K562 treated with DMSO at 1 percent for 12 hours (cell line): ENCODE data around the gene MARVELD1. TPM values are rescaled to one million over a fixed set of nuclear protein-coding genes. Genes with fewer than 3 reads are reported as not detected.

Experiments used
- total RNA-seq: library from RNA; unstranded; fragments of 300-600 nt; gene quantifications from 2 replicates; pipeline ENCODE4 v1.2.3, GENCODE V29; 2022; ENCODE audit not compliant: insufficient read depth

Gene MARVELD1
- 4.0 and 8.6 TPM in 2 replicates for total RNA-seq

DNA sequence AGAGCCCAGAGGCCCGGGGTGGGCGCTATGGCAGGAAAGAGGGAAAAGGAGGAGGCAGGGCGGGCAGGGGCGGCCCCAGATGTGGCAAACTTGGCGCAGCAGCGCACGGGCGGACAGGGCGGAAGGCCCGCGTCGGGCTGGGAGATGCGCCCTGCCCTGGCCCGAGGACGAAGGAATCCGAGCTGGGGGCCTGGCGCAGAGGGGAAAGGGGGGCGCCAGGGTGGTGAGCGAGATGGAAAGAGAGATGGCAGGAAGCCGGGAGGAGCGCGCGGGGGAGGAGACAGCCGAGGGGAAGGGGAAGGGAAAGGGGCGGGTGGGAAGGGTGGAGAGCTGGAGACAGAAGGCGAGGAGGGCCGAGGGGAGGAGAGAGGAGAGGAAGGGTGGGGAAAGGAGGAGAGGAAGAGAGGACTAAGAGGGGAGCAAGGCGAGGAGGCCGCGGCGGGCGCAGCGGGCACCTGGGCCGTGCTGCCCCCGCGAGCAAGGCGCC lies at the start of gene MARVELD1:
MARVELD1 (plus strand) TSS at position 392 of the 487 bp plus-strand sequence. CDS start 147 bp downstream, outside the sequence.

DNA sequence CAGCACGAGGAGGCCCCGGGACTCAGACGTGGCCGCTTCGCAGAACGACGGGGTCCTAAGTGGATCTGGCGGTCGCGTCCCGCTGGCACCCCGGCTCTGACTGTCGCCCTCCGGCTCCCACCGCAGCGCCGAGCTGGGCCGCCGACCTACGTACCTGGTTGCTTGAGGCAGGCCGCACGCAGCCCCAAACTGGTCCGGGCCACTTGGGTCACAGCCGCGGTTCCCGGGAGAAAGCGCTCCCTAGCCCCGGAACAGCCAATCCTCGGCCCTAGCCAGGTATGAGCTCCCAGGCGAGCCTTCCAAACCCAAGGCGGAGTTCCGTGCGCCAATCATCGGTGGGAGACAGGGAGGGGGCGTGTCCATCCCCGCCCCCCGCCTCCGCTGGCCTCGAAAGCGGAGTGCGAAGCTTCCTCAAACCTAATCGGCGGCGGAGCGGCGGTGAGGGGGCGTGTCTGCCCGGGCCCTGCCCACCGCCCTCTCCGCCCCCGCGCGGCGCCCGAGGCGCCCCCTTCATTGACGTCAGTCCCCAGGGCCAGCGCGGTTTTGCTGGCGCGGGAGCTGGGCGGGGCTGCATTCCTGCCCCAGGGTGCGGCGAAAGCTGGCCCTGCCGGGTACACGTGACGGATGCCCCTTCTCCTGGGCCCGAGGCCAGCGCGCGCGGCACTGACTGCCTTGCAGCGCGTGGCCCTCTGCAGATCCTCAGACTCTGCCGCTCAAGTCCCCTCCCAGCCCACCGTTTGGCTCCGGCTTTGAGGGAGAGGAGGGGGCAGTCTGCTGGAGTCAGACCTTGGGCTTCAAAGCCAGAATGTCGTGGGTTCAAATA lies 26.4 kb upstream of the MARVELD1 start, which contains the start of gene AVPI1:
AVPI1 (minus strand) TSS at position 280 of the 823 bp plus-strand sequence. CDS start 7,336 bp downstream, outside the sequence.

DNA sequence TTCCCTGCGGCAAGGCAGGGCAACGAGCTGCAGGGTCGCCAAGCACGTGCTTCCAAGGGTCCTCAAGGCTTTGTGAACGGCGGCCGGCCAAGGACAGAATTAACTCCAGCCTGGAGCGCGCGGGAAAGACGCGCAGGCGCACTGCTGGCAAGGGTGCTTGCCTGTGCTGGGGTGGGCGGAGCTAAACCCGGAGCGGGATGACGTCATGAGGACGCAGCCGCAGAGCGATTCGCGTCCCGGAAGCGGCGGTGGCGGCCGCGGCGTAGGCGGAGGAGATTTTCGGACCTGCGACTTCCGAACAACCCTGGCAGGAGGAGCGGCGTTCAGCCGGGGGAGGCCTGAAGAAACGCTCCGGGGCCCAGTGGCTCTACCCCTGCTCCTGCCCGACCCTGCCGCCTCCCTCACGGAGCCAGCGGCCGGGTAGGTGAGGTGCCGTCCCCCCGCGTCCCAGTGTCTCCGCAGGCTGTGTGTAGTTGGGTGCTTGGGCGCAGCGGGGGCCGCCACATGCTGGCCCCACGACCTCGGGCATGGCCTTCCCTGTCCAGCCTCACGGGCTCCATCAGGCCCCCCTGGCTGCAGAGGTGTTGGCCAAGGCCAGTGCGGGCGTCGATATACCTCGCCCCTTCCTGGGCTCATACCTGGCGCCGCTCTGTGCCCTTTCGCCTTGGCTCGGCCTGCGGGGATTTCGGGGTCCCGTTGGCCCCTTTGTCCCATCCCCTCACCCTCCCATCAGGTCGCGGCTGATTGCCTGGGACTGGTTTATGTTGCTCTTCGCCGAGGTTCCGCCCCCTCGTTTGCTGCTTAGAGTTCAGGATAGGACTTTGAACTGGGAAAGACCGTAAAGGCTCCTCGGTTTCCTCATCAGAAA lies 23.6 kb downstream of the MARVELD1 start, which contains the start of gene ZFYVE27:
ZFYVE27 (plus strand) TSS at position 227 of the 868 bp plus-strand sequence. CDS start 1,350 bp downstream, outside the sequence.

Other genes with a start within 250 kb of the MARVELD1 start
- gene MMS19, start 215.3 kb upstream of the MARVELD1 start, total RNA-seq, result 33.3 and 44.5 TPM in 2 replicates
- gene UBTD1, start 214.8 kb upstream of the MARVELD1 start, total RNA-seq, result 5.4 and 5.7 TPM in 2 replicates
- not detected in 2 replicates for gene ANKRD2, start 141.0 kb upstream of the MARVELD1 start, total RNA-seq
- gene HOGA1, start 129.3 kb upstream of the MARVELD1 start, total RNA-seq, result not detected in 2 replicates
- gene C10orf62, start 124.0 kb upstream of the MARVELD1 start, total RNA-seq, result not detected in 2 replicates
- 10.3 and 16.5 TPM in 2 replicates for gene MORN4, start 80.2 kb upstream of the MARVELD1 start, total RNA-seq
- gene PI4K2A, start 73.1 kb upstream of the MARVELD1 start, total RNA-seq, result 15.9 and 31.6 TPM in 2 replicates
- gene AVPI1, start 26.5 kb upstream of the MARVELD1 start, total RNA-seq, result 11.7 and 12.8 TPM in 2 replicates
- 17.0 and 23.1 TPM in 2 replicates for gene ZFYVE27, start 23.4 kb downstream of the MARVELD1 start, total RNA-seq
- gene SFRP5, start 58.3 kb downstream of the MARVELD1 start, total RNA-seq, result not detected in 2 replicates
- gene GOLGA7B, start 136.1 kb downstream of the MARVELD1 start, total RNA-seq, result 0.15 TPM in 1 of 2 replicates, not detected in the other